H54 (cell line): ENCODE measurements around the gene ARHGAP40.
A peak's percentile ranks its signal among the peaks of the same experiment; 100 is the strongest.

Experiments used
- DNase-seq: peaks from one replicate; pipeline ENCODE4 v3.0.0; 2011; ENCODE audit warnings: low spot score, mixed read lengths; ENCODE audit not compliant: insufficient read length
- FAIRE-seq: peaks from 3 replicates; lab custom pipeline; 2011; peaks lifted over from hg19 to GRCh38; lab: Jason Lieb, UNC
- POLR2A ChIP-seq: IDR thresholded peaks from 2 replicates; pipeline ENCODE4 v1.6.1; 2011; ENCODE audit warnings: low read depth, mild to moderate bottlenecking, low read length

The ARHGAP40 gene

GRCh38 chr20:38685853-38686473, 84.4 kb downstream of the ARHGAP40 start:
- TF ChIP-seq POLR2A = no peak
- no peak for FAIRE-seq
- DNase-seq = peak; percentile 49

- DNase-seq (peak; percentile 24), FAIRE-seq (no peak)
- TF ChIP-seq POLR2A = no peak
These were observed 91.1 kb downstream of the ARHGAP40 start for GRCh38 chr20:38692436-38693411.

- FAIRE-seq (no peak), DNase-seq (no peak)
- no peak for TF ChIP-seq POLR2A
These were observed 95.7 kb downstream of the ARHGAP40 start for GRCh38 chr20:38697306-38697705.

- no peak for TF ChIP-seq POLR2A
- DNase-seq (no peak), FAIRE-seq (no peak)
These were observed 96.9 kb downstream of the ARHGAP40 start for GRCh38 chr20:38698541-38698940.

GRCh38 chr20:38700141-38700540, 98.5 kb downstream of the ARHGAP40 start:
- no peak for DNase-seq
- TF ChIP-seq POLR2A = no peak

More at GRCh38 chr20:38700141-38700540, 98.5 kb downstream of the ARHGAP40 start:
- FAIRE-seq = no peak
